GM18868 (cell line): ENCODE measurements around the gene NKX1-1.
"Not testable (repeated sequence)": the region's sequence is repeated elsewhere in the genome, so short reads cannot be mapped to it uniquely, and the experiment has no call there.

Source experiments
- ATAC-seq: cut with Tn5 transposase; IDR thresholded peaks from one replicate; pipeline ENCODE4 v1.9.1; 2021; ENCODE audit warnings: mild to moderate bottlenecking, moderate library complexity; ENCODE audit not compliant: unreplicated experiment

Gene NKX1-1

GRCh38 chr4:1375051-1375721, 31.1 kb downstream of the NKX1-1 start:
- no peak for ATAC-seq

GRCh38 chr4:1374706-1375045, 31.6 kb downstream of the NKX1-1 start:
- no peak for ATAC-seq

- no peak for ATAC-seq
These were observed 32.1 kb downstream of the NKX1-1 start for GRCh38 chr4:1373892-1374705.

GRCh38 chr4:1372576-1372975, 33.7 kb downstream of the NKX1-1 start:
- not testable (repeated sequence) for ATAC-seq

- no peak for ATAC-seq
These were observed 34.8 kb downstream of the NKX1-1 start for GRCh38 chr4:1371176-1372165.

- ATAC-seq: no peak
These were observed 35.7 kb downstream of the NKX1-1 start for GRCh38 chr4:1370321-1371124.

GRCh38 chr4:1369479-1370079, 36.7 kb downstream of the NKX1-1 start:
- ATAC-seq: no peak

- ATAC-seq: no peak
These were observed 37.2 kb downstream of the NKX1-1 start for GRCh38 chr4:1369091-1369450.

GRCh38 chr4:1368421-1369090, 37.7 kb downstream of the NKX1-1 start:
- no peak for ATAC-seq

GRCh38 chr4:1367936-1368289, 38.3 kb downstream of the NKX1-1 start:
- ATAC-seq: no peak

- no peak for ATAC-seq
These were observed 38.9 kb downstream of the NKX1-1 start for GRCh38 chr4:1367230-1367935.

- no peak for ATAC-seq
These were observed 39.6 kb downstream of the NKX1-1 start for GRCh38 chr4:1366371-1367229.

GRCh38 chr4:1365271-1366178, 40.7 kb downstream of the NKX1-1 start:
- ATAC-seq: no peak

GRCh38 chr4:1364748-1365147, 41.5 kb downstream of the NKX1-1 start:
- no peak for ATAC-seq

GRCh38 chr4:1364217-1364616, 42.0 kb downstream of the NKX1-1 start:
- no peak for ATAC-seq

GRCh38 chr4:1363513-1363912, 42.7 kb downstream of the NKX1-1 start:
- no peak for ATAC-seq

- ATAC-seq: no peak
These were observed 43.7 kb downstream of the NKX1-1 start for GRCh38 chr4:1362521-1362920.
